Hippocampal formation (tissue), 2 donors: ENCODE data around the gene CHRM4.
A peak's percentile ranks its signal among the peaks of the same experiment; 100 is the strongest.

ENCODE experiments used
- DNase-seq, 2 donors: peaks; one replicate each; lab custom pipeline; 2025; lab: John Stamatoyannopoulos, UW

The CHRM4 gene

GRCh38 chr11:46391578-46392420 lies at the start of gene CHRM4:
Gene CHRM4 (minus strand): TSS chr11:46391776. CDS start chr11:46386557, 5,219 bp downstream.
- DNase-seq, result peak in 1 of 2 donors; percentile 35

DNA sequence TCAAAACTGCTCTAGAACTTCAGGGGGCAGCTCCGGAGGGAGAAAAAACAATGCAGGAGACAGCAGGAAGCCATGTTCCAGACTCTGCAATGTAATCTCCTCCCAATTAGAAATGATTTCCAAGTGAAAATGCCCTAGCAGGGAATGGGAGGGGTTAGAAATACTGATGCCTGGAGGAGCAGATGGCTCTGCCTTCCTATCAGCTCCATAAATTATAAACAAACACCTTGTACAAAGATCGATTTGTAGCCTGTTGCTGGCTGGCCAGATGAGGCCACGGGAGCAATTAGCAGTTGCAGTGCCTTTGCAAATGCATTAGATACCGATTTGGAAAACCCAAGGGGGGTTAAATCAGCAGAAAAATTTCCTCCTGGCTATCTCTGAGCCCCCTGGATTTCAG lies 46.6 kb upstream of the CHRM4 start:
- DNase-seq, result no peak

DNA sequence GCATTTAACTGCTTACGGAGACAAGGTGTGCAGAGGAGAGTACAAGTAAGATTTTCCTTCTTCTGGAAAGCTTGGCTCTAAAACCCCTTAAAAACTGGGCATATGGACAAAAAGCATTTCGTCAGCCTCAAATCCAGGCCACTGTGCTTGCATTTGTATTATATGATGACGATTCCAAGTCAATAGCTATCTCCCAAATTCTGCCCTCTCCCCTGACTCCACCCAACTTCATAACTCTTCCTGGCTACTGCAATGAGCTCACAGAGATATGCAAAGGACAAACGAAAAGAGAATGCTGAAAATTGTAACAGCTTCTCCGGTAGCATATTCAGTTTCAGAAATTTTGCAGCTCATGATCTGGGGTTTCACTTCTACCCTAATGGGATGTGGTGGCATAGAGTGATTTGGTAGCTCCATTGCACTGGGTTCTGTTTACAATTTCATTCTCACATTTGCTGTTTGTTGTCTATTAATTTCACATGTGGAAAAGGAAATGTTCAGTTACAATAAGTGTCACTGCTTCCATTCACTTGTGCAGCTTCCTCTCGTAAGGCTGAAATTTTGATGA lies 45.6 kb upstream of the CHRM4 start:
- DNase-seq, result no peak

- DNase-seq, result no peak
Observed at GRCh38 chr11:46436113-46436512, 44.5 kb upstream of the CHRM4 start.

GRCh38 chr11:46435679-46436078 lies 44.1 kb upstream of the CHRM4 start:
- DNase-seq, result no peak

DNA sequence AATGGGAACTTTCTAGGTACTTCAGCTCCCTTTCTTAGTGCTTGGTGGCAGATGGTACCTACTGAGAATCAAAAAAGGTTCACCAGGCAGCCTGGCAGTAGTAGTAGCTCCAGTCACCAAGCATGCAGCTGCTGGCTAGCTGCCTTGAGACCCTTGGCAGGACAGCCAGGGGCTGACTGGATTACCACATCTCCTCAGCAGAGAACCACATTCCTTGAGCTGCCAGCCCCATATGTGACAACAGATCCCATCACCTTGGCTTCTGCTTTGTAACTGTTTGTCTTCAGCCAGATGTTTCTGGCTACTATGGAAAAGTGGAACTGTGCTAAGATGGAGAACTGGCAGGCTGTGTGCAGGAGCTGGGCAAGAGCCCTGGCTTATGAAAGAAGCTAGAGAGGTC lies 39.6 kb upstream of the CHRM4 start:
- DNase-seq, result no peak

DNA sequence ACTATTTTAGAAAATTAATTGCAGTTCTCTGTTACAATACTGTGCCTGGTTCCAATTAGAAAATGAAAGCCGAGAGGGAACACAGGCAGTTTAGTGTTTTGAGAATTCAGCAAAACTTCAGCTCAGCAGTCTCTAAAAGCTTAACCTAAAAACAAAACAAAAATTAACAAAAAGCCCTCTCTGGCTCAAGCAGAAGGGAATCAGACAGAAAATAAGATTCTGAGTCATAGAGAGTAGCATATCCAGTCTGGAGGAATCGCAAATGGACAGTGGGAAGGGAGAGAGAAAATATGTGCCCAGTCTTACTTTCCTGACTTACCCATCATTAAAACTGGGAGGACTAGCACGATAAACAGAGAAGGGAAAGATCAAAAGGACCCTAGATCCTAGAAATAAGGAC lies 38.1 kb upstream of the CHRM4 start:
- DNase-seq, result no peak

DNA sequence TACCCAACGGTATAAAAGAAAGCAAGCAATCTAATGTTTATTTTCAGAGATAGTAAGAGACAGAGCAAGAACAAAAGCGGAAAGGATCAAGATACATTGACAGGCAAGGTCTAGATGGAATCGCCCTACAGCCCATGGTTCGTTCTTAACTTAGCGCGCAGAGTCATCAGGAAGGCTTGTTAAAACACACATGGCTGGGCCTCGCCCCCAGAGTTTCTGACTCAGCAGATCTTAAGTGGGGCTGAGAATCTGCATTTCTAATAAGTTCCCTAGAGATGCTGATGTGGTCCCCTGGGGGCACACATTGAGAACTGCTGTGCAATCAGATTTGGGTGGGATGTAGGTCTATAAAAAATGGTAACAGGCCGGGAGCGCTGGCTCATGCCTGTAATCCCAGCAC lies 35.8 kb upstream of the CHRM4 start:
- no peak for DNase-seq

- no peak for DNase-seq
Observed at GRCh38 chr11:46426233-46426991, 34.8 kb upstream of the CHRM4 start.

- DNase-seq, result no peak
Observed at GRCh38 chr11:46422588-46422987, 31.0 kb upstream of the CHRM4 start.

- no peak for DNase-seq
Observed at GRCh38 chr11:46421257-46421880, 29.8 kb upstream of the CHRM4 start.

DNA sequence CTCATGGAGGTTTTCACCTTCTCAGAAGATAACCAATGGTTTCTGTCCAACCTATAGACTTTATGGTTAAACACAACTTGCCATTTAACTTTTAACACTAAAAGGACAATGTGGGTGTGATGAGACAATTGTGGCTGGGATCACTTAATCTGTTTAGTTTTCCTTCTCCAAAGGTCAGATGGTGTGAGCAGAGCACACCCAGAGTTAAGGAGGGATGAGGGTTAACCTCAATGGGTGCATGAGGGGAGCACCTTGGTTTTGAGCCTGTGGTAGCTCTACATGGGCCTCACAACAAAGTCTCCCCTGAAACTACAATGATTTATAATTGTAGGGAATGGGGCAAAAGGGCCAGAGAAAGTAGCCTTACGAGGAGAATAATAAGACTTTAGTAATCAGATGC lies 28.9 kb upstream of the CHRM4 start:
- DNase-seq, result no peak

- no peak for DNase-seq
Observed at GRCh38 chr11:46418751-46419150, 27.2 kb upstream of the CHRM4 start.

DNA sequence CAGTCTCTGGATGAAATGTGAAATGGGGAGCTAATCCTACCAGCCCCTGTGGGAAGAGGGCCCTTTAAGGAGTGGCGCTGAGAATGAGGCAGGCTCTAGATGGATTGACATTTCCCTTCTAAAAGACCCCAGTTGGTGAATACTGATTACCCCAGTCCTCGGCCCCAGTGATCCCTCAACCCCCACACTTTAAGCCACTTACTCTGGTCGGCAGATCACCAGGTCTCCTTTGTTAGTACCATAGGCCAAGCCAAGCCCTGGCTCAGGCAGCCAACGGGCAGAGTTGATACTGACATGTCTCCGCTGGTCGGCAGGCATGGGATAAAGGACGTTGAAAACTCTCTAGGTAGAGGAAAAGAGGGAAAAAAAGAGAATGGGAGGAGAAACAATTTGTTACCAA lies 26.1 kb upstream of the CHRM4 start:
- DNase-seq, result no peak

DNA sequence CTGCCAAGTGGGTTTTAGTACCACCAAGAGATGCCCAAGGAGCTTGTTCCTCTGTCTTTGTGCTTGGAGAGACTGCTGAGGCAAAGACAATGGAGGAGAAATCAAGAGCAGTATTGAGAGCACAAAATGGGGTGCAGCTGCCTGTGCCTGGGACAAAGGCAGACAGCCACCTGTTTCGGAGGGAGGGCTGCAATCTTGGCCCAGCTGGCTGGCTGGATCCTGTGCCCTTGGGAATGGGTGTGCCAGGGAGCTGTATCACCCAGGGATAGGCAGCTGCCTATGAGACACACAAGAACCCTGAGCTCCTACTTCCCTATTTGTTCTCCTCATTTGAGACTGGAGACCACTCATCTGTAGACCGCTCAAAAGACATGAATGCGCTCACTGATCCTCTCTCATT lies 23.3 kb upstream of the CHRM4 start:
- DNase-seq, result no peak

DNA sequence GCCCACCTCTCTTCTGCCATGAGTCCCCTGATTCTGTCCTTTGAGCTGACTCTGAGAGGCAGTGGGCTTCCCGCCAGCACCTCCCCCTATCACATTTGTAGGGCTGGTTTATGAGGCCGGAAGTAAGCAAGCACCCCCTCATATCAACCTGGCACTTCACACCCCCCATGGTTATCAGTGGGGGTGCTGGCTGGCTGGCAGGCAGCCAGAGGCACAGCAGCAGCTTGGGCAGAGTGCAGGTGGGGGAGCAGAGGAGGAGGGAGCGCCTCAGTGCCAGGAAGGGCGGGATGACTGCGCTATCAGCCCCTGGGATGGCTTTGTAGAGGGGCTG lies 22.9 kb upstream of the CHRM4 start:
- DNase-seq, result no peak

DNA sequence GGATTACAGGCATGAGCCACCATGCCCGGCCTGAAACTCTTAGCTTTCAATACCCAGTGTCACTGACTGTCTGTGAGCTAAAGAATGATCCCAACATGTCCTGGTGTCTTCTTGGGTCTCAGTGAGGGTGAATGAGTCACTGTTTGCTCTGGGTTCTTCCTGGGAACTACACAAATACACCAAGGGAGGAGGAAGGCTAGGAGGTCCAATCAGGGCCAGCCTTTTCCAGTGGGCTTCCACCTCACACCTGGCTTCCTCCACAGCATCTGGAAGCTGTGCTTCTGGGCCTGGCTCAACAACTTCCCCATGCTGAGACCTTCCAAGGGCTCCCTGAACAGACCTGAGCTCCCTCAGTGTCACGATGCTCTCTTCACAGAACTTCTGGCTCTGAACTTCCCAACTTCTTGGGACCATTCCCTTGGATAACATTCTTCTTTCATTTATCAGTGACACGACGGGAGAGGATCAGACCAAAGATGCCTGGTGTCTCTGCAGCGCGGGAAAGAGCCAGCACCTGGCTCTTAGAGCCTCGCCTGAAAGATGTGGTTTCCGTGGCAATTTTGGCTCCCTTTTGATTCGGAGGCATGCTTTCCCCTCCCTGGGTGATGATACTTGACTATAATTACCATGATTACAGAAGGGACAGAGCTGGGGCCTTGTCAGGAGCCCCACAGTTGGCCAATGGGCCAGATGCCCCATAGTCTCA lies 22.3 kb upstream of the CHRM4 start:
- no peak for DNase-seq

GRCh38 chr11:46410021-46410420 lies 18.4 kb upstream of the CHRM4 start:
- no peak for DNase-seq

DNA sequence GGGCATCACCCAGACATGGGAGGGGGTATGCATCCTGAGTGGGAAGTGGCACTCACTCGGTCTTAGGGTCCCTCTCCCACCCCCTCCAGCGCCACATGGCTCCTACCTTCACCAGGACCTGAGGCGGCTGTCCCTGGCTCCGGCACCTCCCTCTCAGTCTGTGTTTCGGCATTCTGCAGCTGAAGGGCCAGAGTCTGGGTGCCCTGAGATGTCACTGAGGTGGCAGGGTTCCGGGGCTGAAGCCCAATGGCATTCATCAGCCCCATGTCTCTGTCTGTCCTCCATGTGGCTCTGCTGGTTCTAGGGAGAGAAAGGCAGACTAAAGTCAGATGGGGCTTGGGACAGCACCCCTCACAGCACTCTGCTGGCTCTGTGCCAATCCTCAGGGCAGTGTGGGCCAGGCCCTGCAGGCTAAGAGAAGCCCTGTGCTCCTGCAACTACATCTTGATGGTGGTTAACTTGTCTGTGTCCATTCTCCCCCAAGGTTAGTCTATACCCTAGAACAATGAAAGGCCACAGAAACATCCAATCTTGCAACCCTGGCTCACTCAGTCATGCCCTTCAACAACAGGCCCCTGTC lies 16.9 kb upstream of the CHRM4 start:
- DNase-seq, result no peak

GRCh38 chr11:46407635-46408034 lies 16.1 kb upstream of the CHRM4 start:
- DNase-seq, result no peak

DNA sequence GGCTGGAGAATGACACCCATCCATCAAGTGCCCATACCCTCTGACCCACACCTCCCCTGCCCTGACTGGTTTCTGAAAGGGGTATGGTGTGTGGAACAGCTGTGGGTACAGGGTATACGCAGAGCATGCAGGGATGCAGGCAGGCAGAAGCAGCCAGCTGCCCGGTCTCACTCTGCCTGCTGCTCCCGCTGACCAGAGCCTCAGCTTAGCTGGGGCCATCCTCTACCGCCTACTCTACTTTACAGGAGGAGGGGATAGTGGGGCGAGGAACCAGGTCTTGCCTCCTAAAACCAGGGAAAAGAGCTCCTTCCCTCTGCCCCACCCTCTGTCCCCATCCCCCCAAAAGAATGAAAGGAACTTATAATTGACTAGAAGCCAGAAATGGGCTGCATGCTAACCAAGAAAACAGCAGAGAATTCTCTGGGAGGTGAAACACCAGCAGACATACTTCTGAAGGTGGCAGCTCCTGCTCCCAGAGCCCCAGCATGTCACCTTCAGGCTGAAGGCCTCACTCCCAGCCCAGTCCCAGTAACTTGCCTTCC lies 13.0 kb upstream of the CHRM4 start:
- no peak for DNase-seq
